Measurements from ENCODE around the gene HOXA10. TPM values are rescaled to one million over a fixed set of nuclear protein-coding genes. Genes with fewer than 3 reads are reported as not detected.
A peak's percentile ranks its signal among the peaks of the same experiment; 100 is the strongest.

The HOXA10 gene
- total RNA-seq, 1 experiment from 2014 or later: 16.2 TPM

- Histone ChIP-seq H3K4me1 (no peaks in the 10 kb centered on the region), H3K36me3 (no peaks in the 10 kb centered on the region), H3K4me3 (no peak overlapping the region), H3K27ac (no peak overlapping the region), H3K27me3 (no peaks in the 10 kb centered on the region), H3K9me3 (replicated peaks) (no peaks in the 10 kb centered on the region)
- DNase-seq: no peak
Observed at GRCh38 chr7:27189295-27189996, 15.3 kb upstream of the HOXA10 start.

GRCh38 chr7:27188386-27189294 lies 14.5 kb upstream of the HOXA10 start:
- H3K27me3 ChIP-seq: no peaks in the 10 kb centered on the region
- no peak for DNase-seq

GRCh38 chr7:27187475-27188385 lies 13.6 kb upstream of the HOXA10 start:
- Histone ChIP-seq H3K27ac (no peak overlapping the region), H3K4me1 (no peaks in the 10 kb centered on the region), H3K36me3 (no peaks in the 10 kb centered on the region), H3K4me3 (no peak overlapping the region), H3K27me3 (no peaks in the 10 kb centered on the region), H3K9me3 (replicated peaks) (no peaks in the 10 kb centered on the region)
- DNase-seq: no peak

More at GRCh38 chr7:27188386-27189294, 14.5 kb upstream of the HOXA10 start:
- Histone ChIP-seq H3K27ac (no peak overlapping the region), H3K4me3 (no peak overlapping the region), H3K36me3 (no peaks in the 10 kb centered on the region), H3K9me3 (replicated peaks) (no peaks in the 10 kb centered on the region), H3K4me1 (no peaks in the 10 kb centered on the region)

DNA sequence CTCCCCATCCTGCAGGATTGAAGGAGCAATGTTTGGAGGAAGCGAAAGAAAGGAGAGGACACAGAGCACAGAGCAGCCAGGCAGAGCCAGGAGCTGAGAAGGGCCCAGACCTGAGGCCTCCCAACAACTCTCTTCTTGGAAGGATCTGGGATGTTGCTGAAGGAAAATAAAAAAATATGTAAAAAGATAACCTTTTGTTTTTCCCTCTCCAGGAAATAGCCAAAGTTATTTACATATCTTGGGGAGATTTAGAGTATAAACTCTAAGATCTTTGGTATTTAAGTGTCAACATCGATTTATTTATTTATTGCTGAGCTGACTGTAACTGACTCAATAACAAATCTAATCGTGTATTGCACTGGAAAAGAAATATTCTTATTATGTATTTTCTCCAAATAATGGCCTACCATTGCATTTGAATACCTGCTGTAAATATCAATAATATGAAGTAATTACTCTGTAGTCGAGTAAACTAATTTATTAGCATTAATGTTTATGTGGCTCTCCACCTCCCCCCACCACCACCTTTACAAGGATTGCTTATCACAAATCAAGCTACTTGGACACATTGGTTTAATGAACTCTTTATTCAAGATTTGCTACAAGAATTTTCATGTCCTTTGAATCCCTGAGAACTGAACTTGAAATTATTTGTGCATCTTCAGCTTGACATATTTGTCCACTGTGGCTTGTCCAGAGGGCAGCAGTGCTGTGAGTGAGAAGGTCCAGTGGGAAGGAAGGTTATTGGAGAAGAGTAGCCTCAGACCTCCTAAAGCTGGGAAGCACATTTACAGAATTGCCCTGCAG lies 12.8 kb upstream of the HOXA10 start:
- H3K27ac ChIP-seq: no peak overlapping the region
- H3K36me3 ChIP-seq: no peaks in the 10 kb centered on the region
- no peak overlapping the region for H3K4me3 ChIP-seq
- DNase-seq: no peak
- H3K4me1 ChIP-seq: no peaks in the 10 kb centered on the region
- H3K9me3 ChIP-seq (replicated peaks): no peaks in the 10 kb centered on the region
- no peaks in the 10 kb centered on the region for H3K27me3 ChIP-seq

DNA sequence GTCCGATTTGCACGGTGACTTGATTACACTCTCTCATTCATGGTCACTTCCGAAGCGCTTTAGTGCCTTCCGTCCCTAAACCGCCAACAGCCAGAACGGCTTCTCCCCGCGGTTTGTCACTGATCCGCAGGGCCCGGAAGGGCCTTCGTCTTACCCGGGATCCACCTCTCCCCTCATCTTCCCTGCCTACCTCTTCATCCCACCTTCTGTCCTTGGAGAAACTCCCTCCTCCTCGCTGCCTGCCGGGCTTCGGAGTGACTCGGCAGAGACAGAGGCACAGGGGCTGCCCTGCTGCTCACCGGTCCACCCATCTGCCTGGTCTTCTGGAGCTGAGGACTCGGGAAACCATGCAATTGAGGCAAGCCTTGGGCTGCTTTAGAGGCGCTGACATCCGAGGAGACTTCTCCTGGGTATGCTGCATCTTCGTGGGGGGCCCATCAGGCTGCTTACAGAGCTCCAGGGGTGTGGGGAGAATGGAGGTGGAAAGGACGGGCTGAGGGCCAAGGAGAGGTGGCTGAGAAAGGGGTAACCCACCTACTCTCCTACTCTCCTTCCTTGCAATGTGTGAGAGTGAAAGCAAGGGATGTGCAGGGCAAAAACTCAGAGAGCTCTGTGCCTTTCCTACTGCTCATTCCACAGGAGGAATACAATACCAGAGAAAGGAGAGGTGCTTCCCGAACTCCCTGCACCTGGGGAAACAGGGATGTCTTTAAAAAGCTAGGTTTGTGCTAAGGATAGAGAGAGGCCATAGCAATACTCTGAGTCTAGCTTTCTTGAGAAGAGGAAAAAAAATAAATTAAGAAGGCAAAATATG lies 11.9 kb upstream of the HOXA10 start:
- Histone ChIP-seq H3K27ac (peak overlapping the region; percentile 44; the same call in 1 of the 2 replicates), H3K9me3 (replicated peaks) (no peaks in the 10 kb centered on the region), H3K4me3 (peak overlapping the region; percentile 73), H3K4me1 (no peaks in the 10 kb centered on the region), H3K36me3 (no peaks in the 10 kb centered on the region), H3K27me3 (no peaks in the 10 kb centered on the region)
- peak in 1 of 2 experiments; percentile 26 for DNase-seq

DNA sequence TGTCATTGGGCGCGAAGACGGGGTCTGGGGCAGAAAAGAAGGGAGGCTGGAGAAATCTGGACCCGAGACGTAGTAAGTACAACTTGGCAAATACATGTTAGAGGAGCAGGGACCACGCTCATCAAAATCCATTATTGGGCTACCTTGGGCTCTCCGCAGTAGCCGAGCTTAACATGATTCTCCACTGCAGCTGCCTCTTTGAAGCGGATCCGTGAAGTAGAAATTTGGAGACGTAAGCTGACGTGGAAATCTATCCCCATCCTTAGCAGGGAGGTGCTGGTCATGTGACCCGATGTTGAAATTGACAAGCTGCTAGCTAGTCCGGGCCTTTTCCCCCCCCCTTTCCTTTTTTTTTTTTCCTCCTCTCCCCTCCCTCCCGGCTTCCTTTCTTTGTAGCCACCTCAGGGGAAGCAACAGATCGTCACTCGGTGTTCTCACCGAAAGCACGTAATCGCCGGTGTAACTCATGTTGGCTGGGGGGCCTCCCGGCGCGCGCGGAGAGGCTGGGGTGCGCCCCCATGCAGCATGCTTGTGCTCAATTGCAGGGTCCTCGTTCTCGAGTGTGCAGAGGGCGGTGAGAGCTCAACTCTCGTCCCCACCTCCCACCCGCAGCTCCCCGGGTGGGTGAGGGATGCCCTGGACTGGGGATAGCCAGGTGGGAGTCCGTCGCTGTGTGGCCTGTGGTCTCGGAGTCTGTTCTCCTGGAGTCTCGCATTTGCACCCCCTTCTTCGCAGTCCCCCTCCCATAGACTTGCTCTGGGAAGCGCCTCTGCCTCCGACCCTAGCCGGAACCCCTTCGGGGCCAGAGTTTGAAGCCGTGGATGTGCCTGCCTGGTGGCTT lies 11.1 kb upstream of the HOXA10 start, which contains the start of gene HOXA11:
Gene HOXA11, minus strand, starts transcription at position 220 of the 841 bp plus-strand sequence. Its CDS starts 88 bp downstream, at position 132.
- H3K27me3 ChIP-seq: no peaks in the 10 kb centered on the region
- peak; percentile 27 to 52 for DNase-seq

GRCh38 chr7:27184337-27185012 lies 10.4 kb upstream of the HOXA10 start:
- Histone ChIP-seq H3K9me3 (replicated peaks) (no peaks in the 10 kb centered on the region), H3K4me1 (no peaks in the 10 kb centered on the region), H3K27ac (peak overlapping the region; percentile 87), H3K36me3 (no peaks in the 10 kb centered on the region), H3K4me3 (peak overlapping the region; percentile 73), H3K27me3 (no peaks in the 10 kb centered on the region)
- DNase-seq: peak; percentile 55 to 69

More for the DNA sequence above, 11.1 kb upstream of the HOXA10 start, which contains the start of gene HOXA11:
- Histone ChIP-seq H3K4me1 (no peaks in the 10 kb centered on the region), H3K4me3 (peak within 1 kb of the TSS; percentile 73), H3K9me3 (replicated peaks) (no peaks in the 10 kb centered on the region), H3K36me3 (no peaks in the 10 kb centered on the region), H3K27ac (peak within 1 kb of the TSS; percentile 87)

DNA sequence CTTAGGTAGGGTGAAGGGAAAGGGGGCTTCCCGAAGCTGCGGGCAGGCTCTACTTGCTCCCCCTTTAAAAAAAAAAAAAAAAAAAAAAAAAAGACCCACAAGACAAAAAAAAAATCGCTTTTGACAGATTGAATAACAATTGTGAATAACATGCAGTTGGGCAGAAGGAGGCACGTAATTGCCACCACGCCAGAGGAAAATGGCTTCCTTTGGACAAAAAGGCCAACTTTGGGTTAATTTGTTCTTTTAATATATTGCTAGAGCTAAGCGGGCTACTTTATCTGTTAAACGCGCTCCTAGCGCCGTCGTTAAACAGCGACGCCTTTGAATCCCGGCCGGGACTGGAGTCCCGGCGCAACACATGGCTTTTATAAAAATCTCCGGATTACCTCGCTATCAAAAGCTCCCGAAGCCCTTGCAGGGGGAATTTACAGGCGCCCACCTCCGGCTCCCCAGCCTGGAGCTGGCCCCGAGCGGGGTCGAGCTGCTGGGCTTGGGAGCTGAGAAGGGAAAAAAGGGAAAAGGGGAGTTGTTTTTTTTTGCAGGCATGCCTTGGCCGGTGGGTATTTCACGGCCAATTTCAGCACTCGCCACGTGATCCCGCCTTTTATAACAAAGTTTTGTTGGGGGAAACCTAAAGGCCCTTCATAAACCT lies 9.7 kb upstream of the HOXA10 start:
- DNase-seq: peak; percentile 32 to 56
- no peaks in the 10 kb centered on the region for H3K27me3 ChIP-seq
- no peaks in the 10 kb centered on the region for H3K9me3 ChIP-seq (replicated peaks)
- peak overlapping the region; percentile 73 for H3K4me3 ChIP-seq
- no peaks in the 10 kb centered on the region for H3K36me3 ChIP-seq
- no peaks in the 10 kb centered on the region for H3K4me1 ChIP-seq
- peak overlapping the region; percentile 87 for H3K27ac ChIP-seq

DNA sequence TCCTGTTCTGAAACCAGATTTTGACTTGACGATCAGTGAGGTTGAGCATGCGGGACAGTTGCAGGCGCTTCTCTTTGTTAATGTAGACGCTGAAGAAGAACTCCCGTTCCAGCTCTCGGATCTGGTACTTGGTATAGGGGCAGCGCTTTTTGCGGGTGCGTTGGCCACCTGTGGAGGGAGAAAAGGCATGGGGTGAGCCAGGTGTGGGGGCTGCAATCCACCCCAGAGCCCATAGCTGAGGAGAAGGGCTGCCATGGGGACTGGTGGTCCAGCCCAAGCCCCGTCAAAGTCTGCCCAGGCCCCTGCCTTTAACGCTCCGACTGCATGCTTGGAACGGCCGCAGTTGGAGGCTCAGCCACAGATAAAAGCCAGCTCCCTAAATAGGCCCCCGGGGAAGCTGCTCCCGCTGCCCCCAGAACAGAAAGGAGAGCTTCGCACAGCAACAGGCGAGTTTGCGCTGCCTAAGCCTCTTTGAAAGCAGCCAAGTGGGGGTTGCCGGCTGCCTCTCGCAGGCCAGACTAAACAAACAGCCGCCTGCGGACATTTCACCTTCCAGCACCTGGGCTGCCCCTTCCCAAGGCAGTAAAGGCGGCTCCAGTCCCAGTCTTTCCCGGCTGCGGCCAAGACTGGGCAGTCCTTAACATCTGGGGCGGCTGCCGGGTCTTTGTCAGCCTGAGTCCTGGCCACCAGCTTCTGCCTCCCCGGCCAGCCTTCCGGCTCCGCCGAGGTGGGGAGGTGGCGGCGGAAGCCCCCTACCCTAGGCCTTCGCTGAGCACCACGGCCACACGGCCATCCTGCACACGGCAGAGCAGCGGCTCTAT lies 9.0 kb upstream of the HOXA10 start:
- Histone ChIP-seq H3K4me3 (peak overlapping the region; percentile 73), H3K9me3 (replicated peaks) (no peaks in the 10 kb centered on the region), H3K4me1 (no peaks in the 10 kb centered on the region), H3K27ac (peak overlapping the region; percentile 87), H3K27me3 (no peaks in the 10 kb centered on the region), H3K36me3 (no peaks in the 10 kb centered on the region)
- DNase-seq: peak; percentile 55 to 66

DNA sequence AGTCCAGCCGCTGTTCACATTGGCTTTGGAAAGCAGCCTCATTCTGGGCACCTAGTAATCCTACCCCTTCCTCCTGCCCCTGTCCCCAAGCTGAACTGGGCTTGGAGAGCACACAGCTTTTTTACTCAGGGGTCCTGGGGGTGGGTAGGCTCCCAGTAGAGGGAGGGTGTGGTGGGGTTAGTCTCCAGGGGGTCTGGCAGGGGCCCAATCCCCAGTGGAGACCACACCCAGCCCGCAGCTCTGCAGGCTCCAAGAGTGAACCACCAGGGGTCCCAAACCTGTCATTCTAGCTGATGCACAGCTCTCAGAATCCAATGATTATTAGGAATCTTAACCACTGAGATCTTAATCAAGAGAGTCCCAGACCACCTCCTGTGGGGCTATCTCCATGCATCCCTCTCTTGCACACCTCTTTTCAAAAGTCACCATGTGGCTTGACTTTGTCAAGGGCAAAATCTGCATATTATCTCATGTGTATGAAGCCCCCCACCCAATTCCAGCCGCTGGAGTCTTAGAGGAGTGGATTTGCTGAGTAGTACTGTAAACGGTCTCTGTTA lies 8.2 kb upstream of the HOXA10 start:
- Histone ChIP-seq H3K9me3 (replicated peaks) (no peaks in the 10 kb centered on the region), H3K27me3 (0 out of 2 replicates have a peak, but pooled peaks cover 5% of the 10 kb centered on the region), H3K27ac (no peak overlapping the region), H3K36me3 (no peaks in the 10 kb centered on the region), H3K4me1 (no peaks in the 10 kb centered on the region), H3K4me3 (no peak overlapping the region)
- DNase-seq: no peak
